ENCODE measurements around the gene MINDY4. TPM values are rescaled to one million over a fixed set of nuclear protein-coding genes. Genes with fewer than 3 reads are reported as not detected.

The MINDY4 gene
- total and polyA plus RNA-seq, 10 of the 15 experiments (the other 5 are each of a cell fraction or from before 2014, with no cell fraction given): 0.10 to 0.90 (median 0.40) TPM

GRCh38 chr7:30734497-30734896 lies 36.7 kb upstream of the MINDY4 start:
- in situ Hi-C loops (cut with MboI): no loop called here
- FAIRE-seq (no peak), ATAC-seq (no peak), DNase-seq (ENCODE audit: low read depth, low spot score) (no peak)
- H3K9ac ChIP-seq (ENCODE audit: control insufficient read depth, insufficient read depth, low read length): no peak overlapping the region
- POLR2A ChIA-PET: interaction anchor here (0.5 kb wide), 1 partner anchor 80 kb away, joined by 3 read pairs; no protein-coding TSS in a partner anchor
- no peak overlapping the region for H3K27ac ChIP-seq (ENCODE audit: control insufficient read depth, insufficient read depth)
- TF ChIP-seq KAT2A (conservative IDR thresholded peaks at IDR 0.05; ENCODE audit: control insufficient read depth, low read depth, low read length): no peak
- no peak for TF ChIP-seq ZNF687 (IDR thresholded peaks at IDR 0.05)
- WGBS (ENCODE audit: insufficient coverage, insufficient replicate concordance, low lambda C conversion rate, missing lambda C conversion rate): 45% methylated on average over 7 of the region's 7 CpGs
- H3K79me2 ChIP-seq (ENCODE audit: control insufficient read depth, insufficient read depth, low read length): no peaks in the 10 kb centered on the region
- SMC1A ChIA-PET (ENCODE audit: uncharacterized antibody, unreplicated experiment): no interaction called here
- intact Hi-C loops (cut with micrococcal nuclease; ENCODE audit: unreplicated experiment): no loop called here
- no peak overlapping the region for H2AFZ ChIP-seq (ENCODE audit: control insufficient read depth, low read depth, low read length)
- no peaks in the 10 kb centered on the region for H3K36me3 ChIP-seq (ENCODE audit: control insufficient read depth in 2 of 2, insufficient read depth in 2 of 2, low read length in 1 of 2)
- BruUV-seq (replicated peaks): no TSS peak
- H3K27me3 ChIP-seq (replicated peaks in 1 of 2; ENCODE audit: control insufficient read depth in 2 of 2, insufficient read depth in 2 of 2, low read length in 1 of 2): peaks cover 2 to 7% of the 10 kb centered on the region in 2 experiments; a peak in 3 of 4 replicates
- H3K4me3 ChIP-seq: no peak overlapping the region
- H3K9me3 ChIP-seq (replicated peaks; ENCODE audit: control insufficient read depth, insufficient read depth, low read length): no peaks in the 10 kb centered on the region
- RAD21 ChIA-PET (ENCODE audit: unreplicated experiment): no interaction called here
- no peak overlapping the region for H3K4me2 ChIP-seq (ENCODE audit: control insufficient read depth, insufficient read depth)
- CTCF ChIA-PET: interaction anchor here (1.1 kb wide), 1 partner anchor 187 kb away, joined by 3 read pairs; no protein-coding TSS in a partner anchor
- no peaks in the 10 kb centered on the region for H3K4me1 ChIP-seq (ENCODE audit: control insufficient read depth, insufficient read depth, low read length)
- H4K20me1 ChIP-seq (ENCODE audit: control insufficient read depth, insufficient read depth): no peaks in the 10 kb centered on the region

GRCh38 chr7:30735631-30736030 lies 35.6 kb upstream of the MINDY4 start:
- ChIA-PET SMC1A (ENCODE audit: uncharacterized antibody, unreplicated experiment) (no interaction called here), CTCF (interaction anchor here (0.7 kb wide), 1 partner anchor 36 kb away, joined by 3 read pairs; no protein-coding TSS in a partner anchor), RAD21 (ENCODE audit: unreplicated experiment) (no interaction called here), POLR2A (no interaction called here)
- H4K20me1 ChIP-seq (ENCODE audit: control insufficient read depth, insufficient read depth): no peaks in the 10 kb centered on the region
- 67% methylated on average over 3 of the region's 3 CpGs for WGBS (ENCODE audit: insufficient coverage, insufficient replicate concordance, low lambda C conversion rate, missing lambda C conversion rate)
- no peaks in the 10 kb centered on the region for H3K79me2 ChIP-seq (ENCODE audit: control insufficient read depth, insufficient read depth, low read length)
- H3K4me1 ChIP-seq (ENCODE audit: control insufficient read depth, insufficient read depth, low read length): no peaks in the 10 kb centered on the region
- no peak overlapping the region for H3K4me2 ChIP-seq (ENCODE audit: control insufficient read depth, insufficient read depth)
- ATAC-seq (no peak), DNase-seq (ENCODE audit: low read depth, low spot score) (no peak), FAIRE-seq (no peak)
- H3K27me3 ChIP-seq (replicated peaks in 1 of 2; ENCODE audit: control insufficient read depth in 2 of 2, insufficient read depth in 2 of 2, low read length in 1 of 2): peaks cover 0 to 7% of the 10 kb centered on the region in 2 experiments; a peak in 2 of 4 replicates
- no TSS peak for BruUV-seq (replicated peaks)
- no peaks in the 10 kb centered on the region for H3K36me3 ChIP-seq (ENCODE audit: control insufficient read depth in 2 of 2, insufficient read depth in 2 of 2, low read length in 1 of 2)
- H3K9ac ChIP-seq (ENCODE audit: control insufficient read depth, insufficient read depth, low read length): no peak overlapping the region
- no peak overlapping the region for H3K4me3 ChIP-seq
- TF ChIP-seq STAT3 (IDR thresholded peaks at IDR 0.05; ENCODE audit: low read depth, low read length) (no peak), ELK1 (IDR thresholded peaks at IDR 0.05; ENCODE audit: low read depth, low read length) (no peak), NKRF (conservative IDR thresholded peaks at IDR 0.05) (no peak), SIX5 (IDR thresholded peaks at IDR 0.05; ENCODE audit: low read depth, low read length, severe bottlenecking) (no peak), CBX3 (IDR thresholded peaks at IDR 0.05; ENCODE audit: borderline replicate concordance, low read depth) (no peak), FOXM1 (IDR thresholded peaks at IDR 0.05; ENCODE audit: low read depth, low read length) (no peak), MYB (IDR thresholded peaks at IDR 0.05; ENCODE audit: borderline replicate concordance, low read depth, low read length) (no peak), SIN3A (IDR thresholded peaks at IDR 0.05; ENCODE audit: low read depth, low read length) (no peak), ZNF217 (IDR thresholded peaks at IDR 0.05) (no peak)
- in situ Hi-C loops (cut with MboI) (no loop called here), intact Hi-C loops (cut with micrococcal nuclease; ENCODE audit: unreplicated experiment) (loop anchor here (5.0 kb wide), 1 partner anchor 458 kb away; no protein-coding TSS in a partner anchor)
- no peak overlapping the region for H2AFZ ChIP-seq (ENCODE audit: control insufficient read depth, low read depth, low read length)
- H3K27ac ChIP-seq (ENCODE audit: control insufficient read depth, insufficient read depth): no peak overlapping the region
- H3K9me3 ChIP-seq (replicated peaks; ENCODE audit: control insufficient read depth, insufficient read depth, low read length): no peaks in the 10 kb centered on the region
